OCI-M2 (cell line): ENCODE measurements around the gene THBS2.
"Not testable (repeated sequence)": the region's sequence is repeated elsewhere in the genome, so short reads cannot be mapped to it uniquely, and the experiment has no call there.

Experiments used
- DNase-seq: peaks from one replicate; lab custom pipeline; 2025; ENCODE audit not compliant: unreplicated experiment; lab: John Stamatoyannopoulos, UW

The THBS2 gene

DNA sequence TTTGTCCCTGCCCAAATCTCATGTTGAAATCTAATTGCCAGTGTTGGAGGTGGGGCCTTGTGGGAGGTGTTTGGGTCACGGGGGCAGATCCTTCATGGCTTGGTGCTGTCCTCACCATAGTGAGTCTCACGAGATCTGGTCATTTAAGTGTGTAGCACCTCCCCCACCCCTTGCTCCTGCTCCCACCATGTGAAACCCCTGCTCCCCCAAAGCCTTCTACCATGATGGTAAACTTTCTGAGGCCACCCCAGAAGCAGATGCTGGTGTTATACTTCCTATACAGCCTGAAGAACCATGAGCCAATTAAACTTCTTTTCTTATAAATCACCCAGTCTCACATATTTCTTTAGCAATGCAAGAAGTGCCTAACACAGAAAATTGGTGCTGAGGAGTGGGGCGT is 19.9 kb upstream of the THBS2 start:
- no peak for DNase-seq

- DNase-seq, result no peak
Observed at GRCh38 chr6:169271877-169272216, 18.2 kb upstream of the THBS2 start.

GRCh38 chr6:169271158-169271876 is 17.7 kb upstream of the THBS2 start:
- DNase-seq, result no peak

- DNase-seq, result not testable (repeated sequence)
Observed at GRCh38 chr6:169270077-169270380, 16.4 kb upstream of the THBS2 start.

DNA sequence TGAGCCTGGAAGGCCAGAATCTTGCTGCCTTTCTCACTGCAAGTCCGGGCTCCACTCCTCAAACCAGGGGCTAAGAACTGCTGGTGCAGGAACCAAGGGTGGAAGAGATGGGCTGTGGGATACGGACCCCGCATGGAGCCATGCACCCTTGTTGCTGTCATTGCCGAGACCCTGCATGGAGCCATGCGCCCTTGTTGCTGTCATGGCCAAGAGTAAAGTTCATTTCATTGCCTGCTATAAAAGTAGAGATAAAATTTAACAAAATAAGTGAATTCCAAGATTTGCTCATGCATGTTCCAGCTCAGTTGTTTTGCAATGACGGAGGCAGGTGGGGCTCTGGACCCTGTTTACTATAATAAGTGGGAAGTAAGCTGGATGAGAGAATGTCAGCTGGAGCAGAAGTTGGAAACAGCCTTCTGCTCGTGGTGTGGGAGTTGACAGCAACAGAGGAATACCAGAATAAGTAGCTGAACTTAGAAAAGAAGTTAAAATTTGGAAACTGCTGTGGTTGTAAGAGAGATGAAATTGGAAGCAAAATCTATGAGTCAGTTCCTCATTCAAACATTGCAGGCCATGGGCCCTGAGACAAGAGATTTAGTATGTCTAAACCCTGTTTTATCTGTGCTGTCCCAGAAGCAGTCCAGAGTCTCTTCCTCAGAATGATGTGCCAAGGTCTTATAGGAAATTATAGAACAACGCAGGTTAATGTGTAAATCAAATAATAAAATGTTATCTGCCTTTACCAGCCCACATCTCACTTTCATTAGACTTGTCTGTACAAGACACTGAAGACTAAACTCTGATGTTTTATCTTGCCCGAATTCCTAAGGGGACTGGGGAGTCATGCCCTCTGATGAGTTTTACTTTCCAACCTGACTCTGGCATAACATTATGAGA is 15.8 kb upstream of the THBS2 start:
- no peak for DNase-seq

GRCh38 chr6:169268276-169268675 is 14.6 kb upstream of the THBS2 start:
- DNase-seq, result no peak

DNA sequence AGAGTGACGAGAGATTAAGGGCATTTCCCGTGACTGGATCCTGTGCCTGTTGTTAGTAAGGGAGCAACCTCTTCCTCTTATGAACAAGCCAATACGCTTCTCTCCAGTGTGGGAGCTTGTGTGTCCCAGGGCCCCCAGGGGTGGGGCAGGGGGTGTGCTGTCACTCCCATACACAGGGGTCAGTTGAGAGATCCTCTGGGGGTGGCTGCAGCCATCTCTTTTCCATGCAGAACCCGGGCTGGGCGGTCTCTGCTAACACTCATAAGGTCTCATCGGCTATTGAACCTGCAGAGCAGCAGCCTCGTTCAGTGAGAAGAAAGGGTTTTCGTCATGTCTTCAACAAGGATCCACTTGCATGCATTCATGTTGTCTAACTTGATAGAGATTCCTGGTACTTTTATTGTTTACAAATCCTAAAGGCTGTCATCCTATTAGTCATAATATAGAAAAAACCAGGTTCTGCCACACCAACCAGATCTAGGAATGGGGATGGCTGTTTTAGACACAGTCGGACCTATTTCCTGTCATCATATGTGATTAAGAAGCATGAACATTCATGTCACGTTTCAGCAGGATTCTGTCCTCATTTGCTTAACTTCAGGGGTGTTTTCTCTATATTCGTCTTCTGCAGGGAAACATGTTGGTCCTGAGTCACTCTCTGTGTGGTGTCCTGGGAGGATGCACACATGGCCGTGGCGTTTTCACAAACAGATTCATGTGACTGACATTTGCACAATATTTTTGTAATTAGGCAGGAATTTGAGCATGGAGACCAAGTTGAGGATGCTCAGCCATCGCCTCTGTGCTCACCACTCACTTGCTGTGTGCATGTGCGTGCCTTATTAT is 13.3 kb upstream of the THBS2 start:
- no peak for DNase-seq

- no peak for DNase-seq
Observed at GRCh38 chr6:169266261-169266660, 12.6 kb upstream of the THBS2 start.

- no peak for DNase-seq
Observed at GRCh38 chr6:169265486-169266131, 12.0 kb upstream of the THBS2 start.

DNA sequence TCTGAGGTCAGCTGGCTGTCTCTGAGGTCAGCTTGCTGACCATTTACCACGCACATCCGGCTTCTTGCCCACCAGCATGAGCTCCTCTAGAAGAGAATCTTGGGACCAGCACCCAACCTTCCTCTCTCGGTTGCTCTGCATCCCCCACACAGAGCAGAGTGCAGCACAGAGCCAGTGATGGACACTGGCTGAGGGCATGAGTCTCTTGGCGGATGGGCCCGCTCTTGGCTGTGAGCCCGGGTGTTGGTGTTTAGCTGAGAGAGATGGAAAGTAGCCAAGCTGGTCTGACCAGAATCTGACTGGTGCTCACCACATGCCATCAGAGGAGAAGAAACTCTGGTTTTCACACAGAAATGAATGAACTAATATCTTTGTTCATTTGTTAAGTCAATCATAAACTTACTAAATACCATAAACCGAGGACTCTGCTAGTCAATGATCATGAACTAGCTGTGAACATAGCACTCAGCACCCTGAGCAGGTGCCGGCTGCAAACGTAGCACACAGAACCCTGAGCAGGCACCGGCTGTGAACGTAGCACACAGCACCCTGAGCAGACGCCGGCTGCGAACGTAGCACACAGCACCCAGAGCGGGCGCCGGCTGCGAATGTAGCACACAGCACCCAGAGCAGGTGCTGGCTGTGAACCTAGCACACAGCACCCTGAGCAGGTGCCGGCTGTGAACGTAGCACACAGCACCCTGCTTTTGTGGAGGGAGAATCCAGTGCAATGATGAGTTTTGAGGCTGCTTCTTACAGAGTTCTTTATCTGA is 10.4 kb upstream of the THBS2 start:
- DNase-seq, result no peak

DNA sequence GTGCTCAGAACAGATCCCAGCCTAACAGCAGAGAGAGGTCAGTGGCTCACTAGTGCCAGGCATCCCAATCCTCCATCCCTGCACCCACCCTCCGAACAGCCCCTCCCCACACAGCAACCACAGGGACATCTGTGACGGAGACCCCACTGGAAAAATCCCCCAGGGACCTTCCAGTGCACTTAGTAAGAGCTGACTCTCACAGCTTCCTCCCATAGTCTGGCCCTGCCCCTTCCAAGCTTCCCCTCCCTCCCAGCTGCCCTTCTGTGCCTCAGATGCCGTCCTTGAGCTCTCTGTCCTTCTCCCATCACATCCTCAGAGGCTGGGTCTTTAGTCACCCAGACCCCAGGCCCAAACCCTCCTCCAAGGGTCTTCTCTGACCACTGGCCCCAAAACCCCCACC is 9.7 kb upstream of the THBS2 start:
- DNase-seq, result no peak

GRCh38 chr6:169262602-169263001 is 9.0 kb upstream of the THBS2 start:
- not testable (repeated sequence) for DNase-seq

DNA sequence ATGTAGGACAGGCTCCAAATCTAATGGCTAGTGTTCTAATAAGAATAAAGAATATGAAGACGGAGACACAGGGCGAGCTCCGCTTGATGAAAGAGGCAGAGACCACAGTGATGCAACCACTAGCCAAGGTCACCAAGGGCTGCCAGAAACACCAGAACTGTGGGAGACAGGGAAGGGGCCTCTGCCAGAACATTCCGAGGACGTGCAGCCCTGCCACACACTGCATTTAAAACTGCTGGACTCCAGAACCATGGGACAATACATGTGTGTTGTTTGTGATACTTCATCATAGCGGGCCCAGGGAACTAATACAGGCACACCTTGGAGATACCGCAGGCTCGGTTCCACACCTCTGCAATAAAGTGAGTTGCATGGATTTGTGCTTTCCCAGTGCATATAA is 2.9 kb upstream of the THBS2 start:
- DNase-seq, result no peak

GRCh38 chr6:169256061-169256460 is 2.4 kb upstream of the THBS2 start:
- DNase-seq, result no peak

DNA sequence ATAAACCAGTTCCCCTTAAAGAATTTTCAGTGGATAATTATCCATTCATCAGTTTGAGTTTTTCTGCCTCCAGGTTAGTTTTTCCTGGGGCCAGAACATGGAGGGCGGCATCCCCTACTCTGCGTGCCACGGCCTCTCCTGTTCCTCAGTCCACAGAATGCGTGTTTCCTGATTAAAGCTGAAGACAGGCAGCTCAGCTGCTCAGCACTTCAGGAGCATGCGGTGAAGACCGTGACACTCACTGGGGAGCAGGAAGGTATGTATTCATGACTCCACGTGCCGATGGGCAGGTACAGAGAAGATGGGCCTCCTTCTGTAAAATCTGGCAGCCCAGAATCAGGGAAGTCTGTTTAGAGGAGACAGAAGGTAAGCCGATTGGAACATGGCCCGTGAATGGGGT is 2.0 kb upstream of the THBS2 start:
- no peak for DNase-seq

GRCh38 chr6:169254456-169255316 is 1.0 kb upstream of the THBS2 start:
- no peak for DNase-seq

- DNase-seq, result no peak
Observed at GRCh38 chr6:169252505-169253189, 999 bp downstream of the THBS2 start.

GRCh38 chr6:169251822-169252504 is 1.7 kb downstream of the THBS2 start:
- no peak for DNase-seq
